GM18873 (cell line): Measurements from ENCODE around the gene FBLN7.

Source experiments
- ATAC-seq: cut with Tn5 transposase; IDR thresholded peaks from one replicate; pipeline ENCODE4 v1.9.1; 2021; ENCODE audit warnings: mild to moderate bottlenecking, moderate library complexity, moderate number of reproducible peaks; ENCODE audit not compliant: unreplicated experiment, low FRiP score

Gene FBLN7

DNA sequence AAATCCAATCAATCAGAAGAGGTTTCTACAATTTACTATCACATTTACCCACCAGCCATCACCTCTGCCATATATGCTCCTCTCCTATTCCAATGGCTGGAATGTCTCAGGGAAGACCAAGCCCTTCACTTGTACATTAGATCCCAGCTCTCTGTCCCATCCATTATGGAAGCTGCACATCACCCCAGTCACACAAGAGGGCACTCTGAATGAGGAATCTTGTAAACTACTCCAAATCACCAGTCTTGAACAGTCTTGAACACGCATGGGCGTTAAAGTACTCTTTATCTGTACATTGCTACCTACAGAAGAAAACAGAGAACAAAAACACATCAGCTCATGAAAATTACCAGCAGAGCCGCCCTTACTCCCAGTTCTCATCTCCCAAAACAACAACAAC, 78.0 kb downstream of the FBLN7 start:
- ATAC-seq = no peak

DNA sequence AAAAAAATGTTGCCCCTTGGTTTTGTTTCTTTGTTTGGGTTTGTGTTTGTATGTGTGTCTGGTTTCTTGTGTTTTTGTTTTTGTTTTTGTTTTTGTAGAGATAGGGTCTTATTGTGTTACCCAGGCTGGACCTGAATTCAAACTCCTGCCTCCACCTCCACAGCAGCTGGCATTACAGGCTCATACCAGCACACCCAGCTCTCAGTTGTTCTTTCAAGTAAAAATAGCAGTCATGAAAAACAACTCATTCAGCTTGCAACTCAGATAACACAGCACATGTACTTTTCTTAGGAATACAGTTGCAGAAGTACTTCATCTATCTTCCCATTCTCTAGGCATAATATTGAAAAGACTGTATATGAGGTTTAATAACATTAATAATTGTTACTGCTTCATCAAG, 79.7 kb downstream of the FBLN7 start:
- no peak for ATAC-seq

DNA sequence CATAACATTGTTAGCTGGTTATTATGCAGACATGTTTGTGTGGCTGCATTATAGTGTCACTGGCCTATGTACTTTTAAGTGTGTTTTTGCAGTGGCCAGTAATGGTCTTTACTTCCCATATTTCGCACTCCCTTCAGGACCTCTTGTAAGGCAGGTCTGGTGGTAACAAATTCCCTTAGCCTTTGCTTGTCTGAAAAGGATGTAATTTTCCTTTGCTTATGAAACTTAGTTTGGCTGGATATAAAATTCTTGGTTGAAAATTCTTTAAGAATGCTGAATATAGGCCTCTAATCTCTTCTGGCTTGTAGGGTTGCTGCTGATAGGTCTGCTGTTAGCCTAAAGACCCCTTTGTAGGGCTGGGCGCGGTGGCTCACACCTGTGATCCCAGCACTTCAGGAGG, 82.0 kb downstream of the FBLN7 start:
- ATAC-seq = no peak

DNA sequence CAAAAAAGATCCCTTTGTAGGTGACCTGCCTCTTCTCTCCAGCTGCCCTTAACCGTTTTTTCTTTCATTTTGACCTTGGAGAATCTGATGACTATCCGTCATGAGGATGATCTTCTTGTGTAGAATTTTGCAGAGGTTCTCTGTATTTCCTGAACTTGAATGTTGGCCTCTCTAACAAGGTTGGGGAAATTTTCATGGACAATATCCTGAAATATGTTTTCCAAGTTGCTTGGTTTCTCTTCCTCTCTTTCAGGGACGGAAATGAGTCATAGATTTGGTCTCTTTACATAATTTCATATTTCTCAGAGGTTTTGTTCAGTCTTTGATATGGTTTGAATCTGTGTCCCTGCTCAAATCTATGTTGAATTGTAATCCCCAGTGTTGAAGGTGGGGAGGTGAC, 82.6 kb downstream of the FBLN7 start:
- ATAC-seq = no peak

DNA sequence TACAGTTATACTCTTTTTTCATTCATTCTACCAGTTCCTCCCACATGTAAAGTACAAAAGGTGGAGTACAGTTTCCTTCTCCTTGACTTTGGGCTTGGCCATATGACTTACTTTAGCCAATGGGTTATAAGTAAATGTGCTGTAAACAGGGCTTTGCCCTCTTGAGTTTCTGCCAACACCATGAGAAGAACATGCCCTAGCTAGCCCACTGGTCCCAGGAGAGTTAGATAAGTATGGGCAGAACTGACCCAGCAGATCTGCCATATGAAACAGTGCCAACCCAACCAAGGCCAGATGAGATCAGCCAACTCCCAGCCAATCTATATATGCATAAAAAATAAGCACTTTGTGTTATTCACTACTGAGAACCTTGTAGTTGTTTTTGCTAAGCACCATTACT, 91.2 kb downstream of the FBLN7 start:
- no peak for ATAC-seq

DNA sequence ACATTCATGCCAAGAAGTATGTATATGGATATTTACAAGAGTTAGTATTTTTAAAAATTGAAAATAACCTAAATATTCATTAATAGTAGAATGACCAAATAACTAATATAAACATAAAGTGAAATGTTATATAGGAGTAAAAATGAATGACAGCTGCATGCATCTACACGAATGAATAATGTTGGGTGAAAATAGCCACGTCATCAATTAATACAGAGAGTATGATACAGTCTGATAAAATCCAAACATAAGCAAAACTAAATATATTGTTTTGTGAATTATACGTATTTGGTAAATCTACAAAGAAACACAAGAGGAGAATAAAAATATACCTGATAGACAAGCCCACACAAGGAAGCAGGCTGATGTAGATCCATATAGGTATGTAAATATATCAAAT, 92.2 kb downstream of the FBLN7 start:
- no peak for ATAC-seq
